Kidney (tissue), 14 donors: ENCODE results near the gene MADD. TPM values are rescaled to one million over a fixed set of nuclear protein-coding genes. Genes with fewer than 3 reads are reported as not detected.

ENCODE experiments used
- DNase-seq, 5 donors: peaks; one replicate each; pipeline ENCODE4 v3.0.0-alpha.2; 2013 to 2020
- FAIRE-seq: peaks from 2 replicates; lab custom pipeline; 2012; peaks lifted over from hg19 to GRCh38; lab: Jason Lieb, UNC
- H3K27ac ChIP-seq, 2 donors: one replicate each; pipeline ENCODE4 v1.7.0; 2013; ENCODE audit warnings: low read depth in 2 of 2, low read length in 2 of 2, inconsistent platforms in 1 of 2
- H3K27me3 ChIP-seq: one replicate; pipeline ENCODE4 v1.7.1; 2013; ENCODE audit warnings: low read length, inconsistent platforms; ENCODE audit not compliant: control insufficient read depth, insufficient read depth
- H3K36me3 ChIP-seq, 3 donors: one replicate each; pipeline versions ENCODE4 v1.7.0 to v1.7.1; 2013; ENCODE audit warnings: low read length in 3 of 3, control low read depth in 1 of 3, inconsistent platforms in 1 of 3; ENCODE audit not compliant: insufficient read depth in 3 of 3, control insufficient read depth in 2 of 3
- H3K4me1 ChIP-seq, 3 donors: one replicate each; pipeline versions ENCODE4 v1.7.0 to v1.7.1; 2013; ENCODE audit warnings: low read length in 3 of 3, inconsistent platforms in 1 of 3, low read depth in 1 of 3; ENCODE audit not compliant: control insufficient read depth in 2 of 3, insufficient read depth in 2 of 3
- H3K4me3 ChIP-seq, 3 donors: one replicate each; pipeline versions ENCODE4 v1.7.0 to v1.8.1; 2013; ENCODE audit warnings: low read length in 3 of 3, control low read depth in 1 of 3, inconsistent platforms in 1 of 3
- H3K9ac ChIP-seq, 3 donors: one replicate each; pipeline versions ENCODE4 v1.7.0 to v1.7.1; 2013; ENCODE audit warnings: low read length in 3 of 3, control low read depth in 1 of 3, inconsistent platforms in 1 of 3
- H3K9me3 ChIP-seq, 3 donors: one replicate each; pipeline versions ENCODE4 v1.7.0 to v1.7.1; 2013; ENCODE audit warnings: low read length in 3 of 3, control low read depth in 1 of 3, inconsistent platforms in 1 of 3; ENCODE audit not compliant: control insufficient read depth in 2 of 3, insufficient read depth in 1 of 3
- intact Hi-C: fragments of 100-400 bp; cut with DNase I; formaldehyde crosslinking; loops from one replicate; pipeline ENCODE4 v1.11.1; 2022
- polyA plus RNA-seq: library from polyadenylated mRNA; stranded (reverse); fragments of 350-450 nt; fragmentation: Illumina TruSeq; extraction: RNeasy Lipid Tissue Mini Kit (QIAGEN cat#74804); gene quantifications from one replicate; pipeline ENCODE4 v1.2.3, GENCODE V29; 2014; ENCODE audit warnings: low read depth, low replicate concordance; ENCODE audit not compliant: insufficient read depth
- total RNA-seq: library from RNA; stranded (reverse); fragmentation: NEBNext Ultra II Directional; extraction: Animal tissue kit (Norgen Biotek cat#: 25700); gene quantifications from one replicate; pipeline ENCODE4 v1.2.1, GENCODE V29; 2021
- TF ChIP-seq, protein P1 (sequence below): IDR thresholded peaks from 3 replicates; pipeline ENCODE4 v1.5.1; 2012; ENCODE audit warnings: mild to moderate bottlenecking, moderate library complexity, borderline replicate concordance; ENCODE audit not compliant: insufficient read depth; ENCODE audit errors: extremely low read depth
- donor health status: control.
- donor health status: control.
- donor health status: control.
- donor health status: control.
- donor health status: control.
- donor health status: DM: yes; HTN: yes; CAD: no.
- donor health status: Normal renal cell carcinoma (clear cell type).

Gene MADD
- total and polyA plus RNA-seq, 2 donors from 2014 or later: 19.0 to 39.2 TPM

DNA sequence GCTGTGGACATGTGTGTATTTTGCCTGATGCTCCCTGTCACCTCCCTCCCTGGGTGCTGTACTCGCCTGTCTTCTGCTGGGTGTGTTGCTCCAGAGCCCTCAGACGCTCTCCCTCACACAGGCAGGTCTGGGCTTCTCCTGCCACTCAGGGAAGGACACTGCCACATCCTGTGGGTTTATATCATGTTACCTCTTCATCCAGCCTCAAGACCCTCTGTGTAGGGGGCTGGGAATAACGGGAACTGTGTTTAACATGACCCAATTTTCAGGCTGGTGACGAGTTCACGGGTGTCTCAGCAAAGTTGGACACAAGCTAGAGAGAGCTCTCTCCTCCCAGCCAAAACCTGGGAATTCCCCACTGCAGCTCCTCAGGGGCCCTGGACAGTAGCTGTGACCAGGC, 58.0 kb downstream of the MADD start:
- Histone ChIP-seq H3K4me3 (no peak overlapping the region), H3K9ac (no peak overlapping the region), H3K4me1 (no peaks in the 10 kb centered on the region), H3K27ac (no peak overlapping the region), H3K36me3 (peaks cover 0 to 48% (median 23%) of the 10 kb centered on the region in 3 donors), H3K9me3 (no peaks in the 10 kb centered on the region), H3K27me3 (no peaks in the 10 kb centered on the region)
- intact Hi-C loops: no loop called here
- DNase-seq (no peak), FAIRE-seq (no peak)
- TF ChIP-seq, protein P1, sequence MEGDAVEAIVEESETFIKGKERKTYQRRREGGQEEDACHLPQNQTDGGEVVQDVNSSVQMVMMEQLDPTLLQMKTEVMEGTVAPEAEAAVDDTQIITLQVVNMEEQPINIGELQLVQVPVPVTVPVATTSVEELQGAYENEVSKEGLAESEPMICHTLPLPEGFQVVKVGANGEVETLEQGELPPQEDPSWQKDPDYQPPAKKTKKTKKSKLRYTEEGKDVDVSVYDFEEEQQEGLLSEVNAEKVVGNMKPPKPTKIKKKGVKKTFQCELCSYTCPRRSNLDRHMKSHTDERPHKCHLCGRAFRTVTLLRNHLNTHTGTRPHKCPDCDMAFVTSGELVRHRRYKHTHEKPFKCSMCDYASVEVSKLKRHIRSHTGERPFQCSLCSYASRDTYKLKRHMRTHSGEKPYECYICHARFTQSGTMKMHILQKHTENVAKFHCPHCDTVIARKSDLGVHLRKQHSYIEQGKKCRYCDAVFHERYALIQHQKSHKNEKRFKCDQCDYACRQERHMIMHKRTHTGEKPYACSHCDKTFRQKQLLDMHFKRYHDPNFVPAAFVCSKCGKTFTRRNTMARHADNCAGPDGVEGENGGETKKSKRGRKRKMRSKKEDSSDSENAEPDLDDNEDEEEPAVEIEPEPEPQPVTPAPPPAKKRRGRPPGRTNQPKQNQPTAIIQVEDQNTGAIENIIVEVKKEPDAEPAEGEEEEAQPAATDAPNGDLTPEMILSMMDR: no peak

DNA sequence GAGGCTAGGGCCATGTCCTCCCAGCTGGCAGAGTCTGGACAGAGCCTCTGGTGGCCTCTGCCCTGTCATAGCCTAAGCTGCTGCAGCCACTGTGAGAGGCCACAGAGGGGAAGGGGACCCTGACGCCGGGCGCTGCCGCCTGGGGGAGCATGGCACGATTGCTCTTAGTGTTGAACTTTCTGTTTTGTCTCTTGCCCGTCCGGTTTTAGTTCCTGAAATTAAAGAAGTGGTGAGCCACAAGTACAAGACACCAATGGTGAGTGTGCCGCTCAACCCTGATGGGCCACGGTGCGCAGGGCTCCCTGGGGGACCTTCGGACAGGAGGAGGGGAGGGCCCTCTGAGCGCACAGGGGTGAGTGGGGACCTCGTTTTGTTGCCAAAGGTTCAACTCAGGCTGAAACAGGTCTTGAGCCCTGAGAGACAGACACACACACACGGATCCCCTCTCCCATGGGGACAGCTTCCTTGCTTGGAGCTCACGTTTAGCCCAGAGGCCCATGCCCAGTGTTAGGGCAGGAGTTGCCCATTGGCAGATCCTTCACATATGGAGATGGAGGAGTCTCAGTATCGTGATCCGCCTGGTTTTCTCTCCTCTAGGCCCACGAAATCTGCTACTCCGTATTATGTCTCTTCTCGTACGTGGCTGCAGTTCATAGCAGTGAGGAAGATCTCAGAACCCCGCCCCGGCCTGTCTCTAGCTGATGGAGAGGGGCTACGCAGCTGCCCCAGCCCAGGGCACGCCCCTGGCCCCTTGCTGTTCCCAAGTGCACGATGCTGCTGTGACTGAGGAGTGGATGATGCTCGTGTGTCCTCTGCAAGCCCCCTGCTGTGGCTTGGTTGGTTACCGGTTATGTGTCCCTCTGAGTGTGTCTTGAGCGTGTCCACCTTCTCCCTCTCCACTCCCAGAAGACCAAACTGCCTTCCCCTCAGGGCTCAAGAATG, 58.8 kb downstream of the MADD start:
- Histone ChIP-seq H3K27ac (no peak overlapping the region), H3K9ac (no peak overlapping the region), H3K9me3 (no peaks in the 10 kb centered on the region), H3K4me1 (no peaks in the 10 kb centered on the region), H3K36me3 (peaks cover 0 to 48% (median 23%) of the 10 kb centered on the region in 3 donors), H3K4me3 (no peak overlapping the region), H3K27me3 (no peaks in the 10 kb centered on the region)
- intact Hi-C loops: no loop called here
- DNase-seq: no peak
- FAIRE-seq: no peak
- TF ChIP-seq, protein P1: no peak

DNA sequence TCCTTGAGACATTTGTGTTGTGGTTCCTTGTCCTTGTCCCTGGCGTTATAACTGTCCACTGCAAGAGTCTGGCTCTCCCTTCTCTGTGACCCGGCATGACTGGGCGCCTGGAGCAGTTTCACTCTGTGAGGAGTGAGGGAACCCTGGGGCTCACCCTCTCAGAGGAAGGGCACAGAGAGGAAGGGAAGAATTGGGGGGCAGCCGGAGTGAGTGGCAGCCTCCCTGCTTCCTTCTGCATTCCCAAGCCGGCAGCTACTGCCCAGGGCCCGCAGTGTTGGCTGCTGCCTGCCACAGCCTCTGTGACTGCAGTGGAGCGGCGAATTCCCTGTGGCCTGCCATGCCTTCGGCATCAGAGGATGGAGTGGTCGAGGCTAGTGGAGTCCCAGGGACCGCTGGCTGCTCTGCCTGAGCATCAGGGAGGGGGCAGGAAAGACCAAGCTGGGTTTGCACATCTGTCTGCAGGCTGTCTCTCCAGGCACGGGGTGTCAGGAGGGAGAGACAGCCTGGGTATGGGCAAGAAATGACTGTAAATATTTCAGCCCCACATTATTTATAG, 59.6 kb downstream of the MADD start:
- FAIRE-seq (no peak), DNase-seq (peak in 1 of 5 donors; percentile 49)
- intact Hi-C loops: no loop called here
- no peaks in the 10 kb centered on the region for H3K27me3 ChIP-seq
- peaks cover 0 to 48% (median 23%) of the 10 kb centered on the region in 3 donors for H3K36me3 ChIP-seq
- no peak overlapping the region for H3K9ac ChIP-seq
- TF ChIP-seq, protein P1: no peak
- no peaks in the 10 kb centered on the region for H3K9me3 ChIP-seq
- no peak overlapping the region for H3K27ac ChIP-seq
- no peaks in the 10 kb centered on the region for H3K4me1 ChIP-seq
- H3K4me3 ChIP-seq: no peak overlapping the region
